ENCODE results near the gene ZNF655. TPM values are rescaled to one million over a fixed set of nuclear protein-coding genes. Genes with fewer than 3 reads are reported as not detected.

The ZNF655 gene
- total RNA-seq, 2 experiments from 2014 or later: 92.0 to 92.7 TPM

DNA sequence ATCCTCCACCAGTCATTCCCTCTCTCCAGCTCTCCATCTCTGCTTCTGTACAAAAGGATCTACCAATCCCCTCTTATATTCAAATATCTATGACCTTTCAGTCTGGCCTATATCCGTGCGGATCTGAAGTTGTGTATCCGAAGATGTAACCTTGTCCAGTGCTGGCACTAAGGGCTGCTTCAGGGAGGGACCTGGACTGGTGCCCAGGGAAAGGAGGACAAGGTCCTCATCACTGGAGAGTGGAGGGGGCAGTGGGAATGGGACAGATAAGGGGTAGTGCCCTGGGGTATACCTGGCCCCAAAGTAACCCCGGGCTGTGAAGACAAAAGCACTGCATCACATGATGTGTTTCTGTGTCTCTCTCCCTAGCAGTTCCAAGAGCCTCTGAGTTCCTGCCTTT, 41.4 kb downstream of the ZNF655 start:
- H3K4me1 Mint-ChIP-seq: peaks cover 6% of the 10 kb centered on the region
- no peaks in the 10 kb centered on the region for H3K9me3 Mint-ChIP-seq
- ChIA-PET POLR2A (no interaction called here), CTCF (no interaction called here)
- H3K27ac Mint-ChIP-seq: no peak overlapping the region
- DNase-seq: no peak
- no peak overlapping the region for H3K4me3 Mint-ChIP-seq
- H3K36me3 Mint-ChIP-seq (ENCODE audit: low read depth): no peaks in the 10 kb centered on the region
- H3K27me3 Mint-ChIP-seq: no peaks in the 10 kb centered on the region

- Mint-ChIP-seq H3K36me3 (ENCODE audit: low read depth) (no peaks in the 10 kb centered on the region), H3K4me3 (no peak overlapping the region), H3K27ac (no peak overlapping the region), H3K9me3 (no peaks in the 10 kb centered on the region), H3K4me1 (peaks cover 6% of the 10 kb centered on the region), H3K27me3 (no peaks in the 10 kb centered on the region)
- ChIA-PET POLR2A (no interaction called here), CTCF (no interaction called here)
- no peak for DNase-seq
These were observed 43.3 kb downstream of the ZNF655 start for GRCh38 chr7:99601656-99602310.

DNA sequence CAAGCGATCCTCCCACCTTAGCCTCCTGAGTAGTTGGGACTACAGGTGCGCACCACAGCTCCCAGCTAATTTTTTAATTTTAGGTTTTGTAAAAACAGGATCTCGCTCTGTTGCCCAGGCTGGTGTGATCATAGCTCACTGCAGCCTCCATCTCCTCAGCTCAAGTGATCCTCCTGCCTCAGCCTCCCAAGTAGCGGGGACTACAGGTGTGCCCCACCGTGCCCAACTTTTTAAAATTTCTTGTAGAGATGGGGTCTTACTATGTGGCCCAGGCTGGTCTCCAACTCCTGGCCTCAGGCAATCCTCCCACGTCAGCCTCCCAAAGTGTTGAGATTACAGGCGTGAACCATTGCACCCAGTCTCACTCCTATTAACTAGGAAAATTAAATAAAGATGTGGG, 47.1 kb downstream of the ZNF655 start:
- H3K36me3 Mint-ChIP-seq (ENCODE audit: low read depth): no peaks in the 10 kb centered on the region
- ChIA-PET POLR2A (no interaction called here), CTCF (no interaction called here)
- no peak for DNase-seq
- no peak overlapping the region for H3K27ac Mint-ChIP-seq
- no peaks in the 10 kb centered on the region for H3K9me3 Mint-ChIP-seq
- H3K4me1 Mint-ChIP-seq: peaks cover 6% of the 10 kb centered on the region
- H3K4me3 Mint-ChIP-seq: no peak overlapping the region
- no peaks in the 10 kb centered on the region for H3K27me3 Mint-ChIP-seq

GRCh38 chr7:99606531-99606930, 48.1 kb downstream of the ZNF655 start:
- POLR2A ChIA-PET: no interaction called here
- no peak overlapping the region for H3K4me3 Mint-ChIP-seq
- no peak for DNase-seq
- H3K4me1 Mint-ChIP-seq: peaks cover 5% of the 10 kb centered on the region
- no peaks in the 10 kb centered on the region for H3K9me3 Mint-ChIP-seq
- CTCF ChIA-PET: interaction anchor here (0.7 kb wide), 1 partner anchor 1269 kb away, joined by 3 read pairs; the partner anchor contains the start of gene SRRT
- no peaks in the 10 kb centered on the region for H3K27me3 Mint-ChIP-seq
- no peak overlapping the region for H3K27ac Mint-ChIP-seq
- no peaks in the 10 kb centered on the region for H3K36me3 Mint-ChIP-seq (ENCODE audit: low read depth)

DNA sequence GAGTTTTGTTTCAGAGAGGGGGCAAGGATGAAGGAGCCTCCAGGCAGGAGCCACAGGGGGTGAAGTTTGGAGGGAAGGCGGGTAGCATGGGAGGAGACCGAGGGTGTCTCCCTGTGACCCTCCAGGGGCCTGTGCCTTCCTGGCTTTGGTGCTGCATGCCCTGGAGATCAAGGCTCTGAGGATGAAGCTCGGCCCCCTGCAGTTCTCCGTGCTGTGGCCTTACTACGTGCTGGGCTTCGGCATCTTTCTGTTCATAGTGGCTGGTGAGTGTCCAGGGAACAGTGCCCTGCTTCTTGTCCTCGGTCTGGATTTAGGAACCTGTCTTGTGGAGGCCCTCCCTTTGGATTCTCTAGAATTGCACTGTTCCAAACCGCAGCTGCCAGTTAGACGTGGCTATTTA, 49.1 kb downstream of the ZNF655 start:
- CTCF ChIA-PET: interaction anchor here (1.6 kb wide), 1 partner anchor 9 kb away, joined by 3 read pairs; the partner anchor contains the start of gene ZSCAN25
- Mint-ChIP-seq H3K9me3 (no peaks in the 10 kb centered on the region), H3K27me3 (no peaks in the 10 kb centered on the region), H3K4me3 (no peak overlapping the region), H3K4me1 (peaks cover 5% of the 10 kb centered on the region), H3K36me3 (ENCODE audit: low read depth) (no peaks in the 10 kb centered on the region), H3K27ac (no peak overlapping the region)
- DNase-seq: no peak
- POLR2A ChIA-PET: no interaction called here

DNA sequence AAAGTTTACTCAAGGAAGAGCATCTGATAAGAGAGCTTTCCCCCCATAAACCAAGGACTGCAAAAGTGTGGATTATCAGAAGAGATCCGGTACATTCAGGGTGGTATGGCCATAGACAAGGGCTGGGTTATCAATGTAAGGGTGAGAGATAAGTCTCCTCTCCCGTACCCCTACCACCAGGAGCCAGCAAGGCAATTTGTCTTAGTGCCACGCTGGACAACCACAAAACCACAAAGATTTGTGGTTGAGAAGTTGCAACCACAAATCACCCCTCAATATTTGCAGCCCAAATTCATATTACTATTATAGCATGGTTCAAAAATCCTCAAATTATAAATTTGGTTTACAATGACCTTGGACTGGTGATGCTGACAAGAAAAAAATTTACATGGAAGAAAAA, 56.1 kb downstream of the ZNF655 start:
- Mint-ChIP-seq H3K9me3 (peaks cover 9% of the 10 kb centered on the region), H3K4me3 (no peak overlapping the region), H3K36me3 (ENCODE audit: low read depth) (peaks cover 19% of the 10 kb centered on the region), H3K27me3 (peaks cover 5% of the 10 kb centered on the region), H3K4me1 (peaks cover 48% of the 10 kb centered on the region), H3K27ac (no peak overlapping the region)
- no peak for DNase-seq
- ChIA-PET CTCF (interaction anchor here (1.6 kb wide), 1 partner anchor 10 kb away, joined by 3 read pairs; no protein-coding TSS in a partner anchor), POLR2A (no interaction called here)

DNA sequence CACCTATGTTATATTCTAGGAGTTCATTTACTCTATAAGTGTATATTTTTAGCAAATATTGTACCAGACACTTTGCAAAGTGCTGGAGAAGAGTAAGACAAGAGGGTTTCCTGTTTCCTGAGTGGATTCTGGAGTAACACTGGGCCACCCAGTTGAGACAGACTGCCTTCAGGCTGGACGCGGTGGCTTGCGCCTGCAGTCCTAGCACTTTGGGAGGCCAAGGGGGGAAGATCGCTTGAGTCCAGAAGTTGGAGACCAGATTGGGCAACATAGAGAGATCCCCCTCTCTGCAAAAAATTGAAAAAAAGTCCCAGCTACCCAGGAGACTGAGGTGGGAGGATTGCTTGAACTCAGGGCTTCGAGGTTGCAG, 57.5 kb downstream of the ZNF655 start:
- no peak for DNase-seq
- Mint-ChIP-seq H3K27ac (peak overlapping the region; percentile 94), H3K4me1 (peaks cover 55% of the 10 kb centered on the region), H3K4me3 (peak overlapping the region; percentile 98), H3K36me3 (ENCODE audit: low read depth) (peaks cover 33% of the 10 kb centered on the region), H3K9me3 (peaks cover 9% of the 10 kb centered on the region), H3K27me3 (peaks cover 5% of the 10 kb centered on the region)
- POLR2A ChIA-PET: no interaction called here
- CTCF ChIA-PET: interaction anchor here (1.2 to 1.8 kb wide), 2 partner anchors 8 to 18 kb away, joined by 3 to 6 read pairs; partner anchors contain the start of gene TMEM225B

- Mint-ChIP-seq H3K4me1 (peaks cover 59% of the 10 kb centered on the region), H3K4me3 (peak within 1 kb of the TSS; percentile 98), H3K9me3 (peaks cover 9% of the 10 kb centered on the region), H3K36me3 (ENCODE audit: low read depth) (peaks cover 39% of the 10 kb centered on the region), H3K27ac (peak within 1 kb of the TSS; percentile 94), H3K27me3 (peaks cover 5% of the 10 kb centered on the region)
- ChIA-PET POLR2A (no interaction called here), CTCF (interaction anchor here (0.8 to 1.8 kb wide), 5 partner anchors 9 to 18 kb away, joined by 3 to 6 read pairs (median 3); partner anchors contain the start of gene TMEM225B)
- peak; percentile 87 for DNase-seq
These were observed 58.1 kb downstream of the ZNF655 start, which contains the start of gene ZSCAN25 for GRCh38 chr7:99616359-99617191. Gene ZSCAN25, plus strand, starts transcription at chr7:99616946. Its CDS starts 2,661 bp downstream, at chr7:99619607.

GRCh38 chr7:99617192-99617781, 58.8 kb downstream of the ZNF655 start:
- ChIA-PET CTCF (interaction anchor here (0.8 to 1.8 kb wide), 4 partner anchors 9 to 19 kb away, joined by 3 to 6 read pairs (median 4); partner anchors contain the start of gene TMEM225B), POLR2A (no interaction called here)
- Mint-ChIP-seq H3K9me3 (peaks cover 9% of the 10 kb centered on the region), H3K4me3 (peak overlapping the region; percentile 98), H3K36me3 (ENCODE audit: low read depth) (peaks cover 42% of the 10 kb centered on the region), H3K4me1 (peaks cover 63% of the 10 kb centered on the region), H3K27ac (peak overlapping the region; percentile 94), H3K27me3 (peaks cover 5% of the 10 kb centered on the region)
- DNase-seq: no peak

GRCh38 chr7:99618726-99619125, 60.3 kb downstream of the ZNF655 start:
- Mint-ChIP-seq H3K27me3 (peaks cover 5% of the 10 kb centered on the region), H3K27ac (peak overlapping the region; percentile 78), H3K9me3 (peaks cover 4% of the 10 kb centered on the region), H3K4me3 (peak overlapping the region; percentile 98), H3K36me3 (ENCODE audit: low read depth) (peaks cover 57% of the 10 kb centered on the region), H3K4me1 (peaks cover 77% of the 10 kb centered on the region)
- POLR2A ChIA-PET: no interaction called here
- DNase-seq: no peak
- CTCF ChIA-PET: no interaction called here

GRCh38 chr7:99619571-99620130, 61.2 kb downstream of the ZNF655 start:
- peaks cover 5% of the 10 kb centered on the region for H3K27me3 Mint-ChIP-seq
- H3K4me1 Mint-ChIP-seq: peaks cover 82% of the 10 kb centered on the region
- H3K9me3 Mint-ChIP-seq: peaks cover 4% of the 10 kb centered on the region
- peak overlapping the region; percentile 27 for H3K27ac Mint-ChIP-seq
- peaks cover 66% of the 10 kb centered on the region for H3K36me3 Mint-ChIP-seq (ENCODE audit: low read depth)
- CTCF ChIA-PET: no interaction called here
- no peak for DNase-seq
- no peak overlapping the region for H3K4me3 Mint-ChIP-seq
- POLR2A ChIA-PET: no interaction called here

DNA sequence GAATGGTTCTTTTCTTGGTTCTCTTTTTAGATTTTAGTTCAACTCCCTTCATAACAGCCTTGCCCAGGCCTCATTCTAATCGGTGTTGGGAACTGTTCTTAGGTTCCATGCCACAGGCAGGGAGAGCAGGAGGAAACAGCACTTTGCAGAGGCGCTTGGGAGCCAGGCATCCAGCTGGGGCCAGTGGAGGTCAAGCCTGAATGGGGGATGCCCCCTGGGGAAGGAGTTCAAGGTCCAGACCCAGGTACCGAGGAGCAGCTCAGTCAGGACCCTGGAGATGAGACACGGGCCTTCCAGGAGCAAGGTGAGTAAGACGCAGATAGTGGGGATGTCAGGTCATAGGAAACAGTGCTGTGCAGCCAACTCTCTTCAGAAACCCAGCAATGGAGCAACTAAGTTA, 62.8 kb downstream of the ZNF655 start:
- peaks cover 86% of the 10 kb centered on the region for H3K4me1 Mint-ChIP-seq
- H3K9me3 Mint-ChIP-seq: no peaks in the 10 kb centered on the region
- H3K27ac Mint-ChIP-seq: peak overlapping the region; percentile 15
- H3K36me3 Mint-ChIP-seq (ENCODE audit: low read depth): peaks cover 76% of the 10 kb centered on the region
- no peak for DNase-seq
- CTCF ChIA-PET: no interaction called here
- no peak overlapping the region for H3K4me3 Mint-ChIP-seq
- POLR2A ChIA-PET: interaction anchor here (0.6 kb wide), 1 partner anchor 12 kb away, joined by 3 read pairs; no protein-coding TSS in a partner anchor
- H3K27me3 Mint-ChIP-seq: no peaks in the 10 kb centered on the region

- H3K4me1 Mint-ChIP-seq: peaks cover 81% of the 10 kb centered on the region
- no peaks in the 10 kb centered on the region for H3K27me3 Mint-ChIP-seq
- ChIA-PET CTCF (no interaction called here), POLR2A (no interaction called here)
- DNase-seq: no peak
- H3K9me3 Mint-ChIP-seq: no peaks in the 10 kb centered on the region
- peak overlapping the region; percentile 61 for H3K27ac Mint-ChIP-seq
- peaks cover 81% of the 10 kb centered on the region for H3K36me3 Mint-ChIP-seq (ENCODE audit: low read depth)
- no peak overlapping the region for H3K4me3 Mint-ChIP-seq
These were observed 64.2 kb downstream of the ZNF655 start for GRCh38 chr7:99622596-99622995.
